ENCODE results near the gene UBQLN1.
"Not testable (repeated sequence)": the region's sequence is repeated elsewhere in the genome, so short reads cannot be mapped to it uniquely, and the experiment has no call there.

UBQLN1 gene

DNA sequence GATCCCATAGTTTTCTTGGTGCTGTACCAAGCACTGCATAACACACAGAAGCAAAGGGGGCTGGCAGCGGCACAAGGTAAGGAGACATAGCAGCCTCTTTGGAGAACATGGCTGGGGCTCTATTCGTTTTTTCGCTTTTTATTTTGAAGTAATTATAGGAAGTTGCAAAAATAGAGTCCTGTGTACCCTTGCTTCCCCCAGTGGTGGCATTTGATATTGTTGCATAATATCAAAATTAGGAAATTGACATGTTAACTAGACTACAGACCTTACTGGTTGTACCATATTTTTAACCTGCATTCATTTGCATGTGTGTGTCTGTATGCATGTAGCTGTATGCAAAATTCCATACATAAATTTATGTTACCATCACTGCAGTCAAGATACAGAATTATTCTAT is 6.6 kb upstream of the UBQLN1 start:
- Histone ChIP-seq H3K56ac (ENCODE audit: low read length) (no peak overlapping the region), H3K4ac (ENCODE audit: low read depth, low read length) (no peak overlapping the region), H3K36me3 (ENCODE audit: control insufficient read depth, insufficient read depth, low read length) (no peaks in the 10 kb centered on the region), H3K27ac (ENCODE audit: low read depth, low read length) (no peak overlapping the region), H2BK15ac (replicated peaks; ENCODE audit: low read depth) (no peak overlapping the region), H4K5ac (ENCODE audit: low read length) (no peak overlapping the region), H3K79me2 (ENCODE audit: control insufficient read depth, insufficient read depth, low read length) (no peaks in the 10 kb centered on the region), H2AK5ac (ENCODE audit: low read length) (no peak overlapping the region), H3K18ac (ENCODE audit: low read length) (no peak overlapping the region), H3K23ac (ENCODE audit: low read length) (no peak overlapping the region), H3K4me3 (ENCODE audit: low read length) (no peak overlapping the region), H2BK5ac (ENCODE audit: low read length) (no peak overlapping the region), H3K4me2 (ENCODE audit: low read length) (no peak overlapping the region), H3K9ac (ENCODE audit: low read length) (no peak overlapping the region), H3K4me1 (ENCODE audit: control insufficient read depth, low read depth, low read length) (no peaks in the 10 kb centered on the region), H2BK120ac (ENCODE audit: low read depth, low read length) (no peak overlapping the region), H4K8ac (ENCODE audit: low read depth, low read length) (no peak overlapping the region), H3K79me1 (ENCODE audit: low read length) (no peaks in the 10 kb centered on the region), H3K27me3 (ENCODE audit: insufficient read depth, low read length, poor library complexity) (no peaks in the 10 kb centered on the region)
- no peak for DNase-seq
- WGBS (ENCODE audit: extremely low coverage, insufficient coverage, low lambda C conversion rate): no CpG with 5 or more reads among the region's 3 CpGs

DNA sequence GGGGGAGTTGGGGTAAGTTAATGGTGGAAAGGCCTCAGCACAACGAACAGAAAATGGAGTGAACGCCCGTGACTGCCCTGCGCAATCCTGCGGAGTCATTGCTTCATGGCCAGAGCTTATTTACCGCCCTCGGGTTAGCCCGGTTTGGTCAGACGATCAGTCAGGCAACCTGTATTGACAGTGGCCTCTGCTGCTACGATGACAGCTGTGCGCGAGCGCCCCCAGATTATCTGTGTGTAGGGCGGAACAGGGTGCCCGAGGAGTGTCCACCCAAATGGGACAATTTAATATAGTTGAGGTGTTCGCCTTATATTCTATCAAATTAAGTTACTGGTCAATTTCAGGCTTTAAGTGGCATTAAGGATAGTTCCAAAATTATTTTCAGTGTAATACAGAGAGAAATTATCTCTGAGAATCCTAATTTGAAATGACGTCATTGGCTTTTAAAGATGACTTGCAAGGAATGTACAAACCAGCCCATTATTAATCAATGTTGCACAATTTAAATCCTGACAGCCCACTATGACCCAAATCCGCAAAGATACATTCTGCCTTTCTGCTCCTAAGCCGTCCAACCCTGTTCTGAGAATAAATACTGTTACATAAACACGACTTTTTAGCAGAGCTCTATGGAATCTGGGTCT is 879 bp upstream of the UBQLN1 start:
- peak; percentile 70 for DNase-seq

DNA sequence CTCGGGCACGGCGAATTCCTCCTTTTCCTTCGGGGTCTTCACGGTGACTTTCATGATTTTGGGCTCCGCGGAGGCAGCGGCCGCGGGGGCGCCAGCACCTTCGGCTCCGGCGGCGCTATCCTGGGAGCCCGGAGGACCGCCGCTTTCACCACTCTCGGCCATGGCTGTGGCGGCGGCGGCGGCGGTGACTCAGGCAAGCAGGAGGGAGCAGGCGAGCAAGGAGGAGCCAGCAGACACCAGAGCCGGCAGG is 315 bp downstream of the UBQLN1 start:
- H3K36me3 ChIP-seq (ENCODE audit: control insufficient read depth, insufficient read depth, low read length): no peaks in the 10 kb centered on the region
- no peak overlapping the region for H4K8ac ChIP-seq (ENCODE audit: low read depth, low read length)
- peak overlapping the region; percentile 97 for H3K27ac ChIP-seq (ENCODE audit: low read depth, low read length)
- H2BK120ac ChIP-seq (ENCODE audit: low read depth, low read length): peak overlapping the region; percentile 46
- peaks cover 49% of the 10 kb centered on the region for H3K79me2 ChIP-seq (ENCODE audit: control insufficient read depth, insufficient read depth, low read length)
- no peak overlapping the region for H3K4me2 ChIP-seq (ENCODE audit: low read length)
- H3K27me3 ChIP-seq (ENCODE audit: insufficient read depth, low read length, poor library complexity): no peaks in the 10 kb centered on the region
- H2AK5ac ChIP-seq (ENCODE audit: low read length): no peak overlapping the region
- H2BK5ac ChIP-seq (ENCODE audit: low read length): peak overlapping the region; percentile 91
- no peaks in the 10 kb centered on the region for H3K79me1 ChIP-seq (ENCODE audit: low read length)
- no peak overlapping the region for H4K5ac ChIP-seq (ENCODE audit: low read length)
- H3K4me1 ChIP-seq (ENCODE audit: control insufficient read depth, low read depth, low read length): no peaks in the 10 kb centered on the region
- peak overlapping the region; percentile 95 for H3K4me3 ChIP-seq (ENCODE audit: low read length)
- H3K23ac ChIP-seq (ENCODE audit: low read length): peak overlapping the region; percentile 80
- H3K9ac ChIP-seq (ENCODE audit: low read length): peak overlapping the region; percentile 99
- WGBS (ENCODE audit: extremely low coverage, insufficient coverage, low lambda C conversion rate): no CpG with 5 or more reads among the region's 26 CpGs
- DNase-seq: no peak
- peak overlapping the region; percentile 77 for H3K18ac ChIP-seq (ENCODE audit: low read length)
- no peak overlapping the region for H2BK15ac ChIP-seq (replicated peaks; ENCODE audit: low read depth)
- peak overlapping the region; percentile 90 for H3K4ac ChIP-seq (ENCODE audit: low read depth, low read length)
- peak overlapping the region; percentile 100 for H3K56ac ChIP-seq (ENCODE audit: low read length)

More for the DNA sequence above, 879 bp upstream of the UBQLN1 start:
- Histone ChIP-seq H3K79me1 (ENCODE audit: low read length) (no peaks in the 10 kb centered on the region), H3K4ac (ENCODE audit: low read depth, low read length) (no peak overlapping the region), H2BK120ac (ENCODE audit: low read depth, low read length) (no peak overlapping the region), H3K56ac (ENCODE audit: low read length) (peak overlapping the region; percentile 92), H4K5ac (ENCODE audit: low read length) (no peak overlapping the region), H3K27me3 (ENCODE audit: insufficient read depth, low read length, poor library complexity) (no peaks in the 10 kb centered on the region), H3K18ac (ENCODE audit: low read length) (no peak overlapping the region), H3K4me1 (ENCODE audit: control insufficient read depth, low read depth, low read length) (no peaks in the 10 kb centered on the region), H2BK5ac (ENCODE audit: low read length) (no peak overlapping the region), H2AK5ac (ENCODE audit: low read length) (no peak overlapping the region), H3K79me2 (ENCODE audit: control insufficient read depth, insufficient read depth, low read length) (peaks cover 39% of the 10 kb centered on the region), H4K8ac (ENCODE audit: low read depth, low read length) (no peak overlapping the region), H3K27ac (ENCODE audit: low read depth, low read length) (no peak overlapping the region), H2BK15ac (replicated peaks; ENCODE audit: low read depth) (no peak overlapping the region), H3K23ac (ENCODE audit: low read length) (no peak overlapping the region), H3K4me3 (ENCODE audit: low read length) (peak overlapping the region; percentile 66), H3K9ac (ENCODE audit: low read length) (peak overlapping the region; percentile 99), H3K4me2 (ENCODE audit: low read length) (peak overlapping the region; percentile 84), H3K36me3 (ENCODE audit: control insufficient read depth, insufficient read depth, low read length) (no peaks in the 10 kb centered on the region)
- WGBS (ENCODE audit: extremely low coverage, insufficient coverage, low lambda C conversion rate): no CpG with 5 or more reads among the region's 20 CpGs

DNA sequence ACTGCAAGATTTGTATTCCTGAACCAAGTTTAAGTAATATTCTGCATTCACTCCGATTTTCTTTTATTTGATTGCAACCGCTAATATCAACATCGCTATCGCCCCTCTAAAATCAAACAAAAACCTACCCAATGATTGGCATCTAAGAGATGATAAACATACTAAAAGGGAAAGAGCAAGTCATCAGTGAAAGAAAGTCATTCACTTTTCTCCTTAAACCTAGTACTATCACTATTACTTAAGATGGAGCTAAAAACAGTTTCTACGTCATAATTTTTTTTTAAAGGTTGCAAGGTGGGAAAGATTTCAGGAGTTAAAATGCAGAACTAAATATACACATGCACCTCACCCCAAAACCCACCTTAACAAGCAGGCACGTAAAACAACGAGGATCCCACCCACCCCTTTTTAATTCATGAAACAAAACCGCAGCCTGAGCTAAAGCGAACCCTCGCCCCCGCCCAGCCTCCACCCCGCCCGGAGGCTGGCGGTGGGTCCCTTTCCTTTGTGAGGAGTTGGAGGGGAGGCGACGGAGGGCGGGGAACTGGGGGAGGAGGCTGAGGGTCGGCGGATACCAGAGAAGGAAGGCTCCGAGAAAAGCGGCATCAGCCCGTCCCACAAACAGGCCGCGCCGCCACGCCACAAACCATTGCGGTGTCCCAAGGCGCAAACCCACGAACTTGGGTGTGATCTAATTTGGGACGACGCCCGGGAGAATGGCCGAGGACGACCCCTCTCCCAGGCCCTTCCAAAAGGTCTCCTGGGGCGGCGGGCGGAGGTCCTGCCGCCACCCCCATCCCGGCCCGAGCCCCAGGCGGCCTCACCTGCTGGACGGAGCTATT is 861 bp downstream of the UBQLN1 start:
- H2AK5ac ChIP-seq (ENCODE audit: low read length): no peak overlapping the region
- H3K9ac ChIP-seq (ENCODE audit: low read length): peak overlapping the region; percentile 99
- H4K5ac ChIP-seq (ENCODE audit: low read length): no peak overlapping the region
- WGBS (ENCODE audit: extremely low coverage, insufficient coverage, low lambda C conversion rate): no CpG with 5 or more reads among the region's 42 CpGs
- peak overlapping the region; percentile 97 for H3K27ac ChIP-seq (ENCODE audit: low read depth, low read length)
- no peaks in the 10 kb centered on the region for H3K36me3 ChIP-seq (ENCODE audit: control insufficient read depth, insufficient read depth, low read length)
- H3K4me3 ChIP-seq (ENCODE audit: low read length): peak overlapping the region; percentile 95
- H3K4me1 ChIP-seq (ENCODE audit: control insufficient read depth, low read depth, low read length): no peaks in the 10 kb centered on the region
- H3K4me2 ChIP-seq (ENCODE audit: low read length): peak overlapping the region; percentile 60
- H4K8ac ChIP-seq (ENCODE audit: low read depth, low read length): no peak overlapping the region
- peak overlapping the region; percentile 91 for H2BK5ac ChIP-seq (ENCODE audit: low read length)
- H3K27me3 ChIP-seq (ENCODE audit: insufficient read depth, low read length, poor library complexity): no peaks in the 10 kb centered on the region
- H2BK120ac ChIP-seq (ENCODE audit: low read depth, low read length): peak overlapping the region; percentile 46
- peak overlapping the region; percentile 100 for H3K56ac ChIP-seq (ENCODE audit: low read length)
- H3K79me1 ChIP-seq (ENCODE audit: low read length): no peaks in the 10 kb centered on the region
- peak overlapping the region; percentile 80 for H3K23ac ChIP-seq (ENCODE audit: low read length)
- no peak overlapping the region for H2BK15ac ChIP-seq (replicated peaks; ENCODE audit: low read depth)
- H3K4ac ChIP-seq (ENCODE audit: low read depth, low read length): peak overlapping the region; percentile 90
- H3K18ac ChIP-seq (ENCODE audit: low read length): peak overlapping the region; percentile 77
- DNase-seq: peak; percentile 90
- H3K79me2 ChIP-seq (ENCODE audit: control insufficient read depth, insufficient read depth, low read length): peaks cover 52% of the 10 kb centered on the region

DNA sequence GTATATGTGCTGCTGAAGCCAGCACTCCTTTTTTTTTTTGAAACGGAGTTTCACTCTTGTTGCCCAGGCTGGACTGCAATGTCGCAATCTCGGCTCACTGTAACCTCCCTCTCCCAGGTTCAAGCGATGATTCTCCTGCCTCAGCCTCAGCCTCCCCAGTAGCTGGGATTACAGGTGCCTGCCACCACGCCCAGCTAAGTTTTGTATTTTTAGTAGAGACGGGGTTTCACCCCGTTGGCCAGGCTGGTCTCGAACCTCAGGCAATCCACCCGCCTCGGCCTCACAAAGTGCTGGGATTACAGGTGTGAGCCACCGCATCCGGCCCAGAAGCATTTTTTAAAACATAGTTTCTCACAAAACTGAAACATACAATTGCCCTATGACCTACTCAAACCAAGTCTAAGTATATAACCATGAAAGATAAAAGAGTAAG is 2.5 kb downstream of the UBQLN1 start:
- not testable (repeated sequence) for H3K4me1 ChIP-seq (ENCODE audit: control insufficient read depth, low read depth, low read length); H3K4me3 ChIP-seq (ENCODE audit: low read length); H3K4ac ChIP-seq (ENCODE audit: low read depth, low read length); DNase-seq; H3K9ac ChIP-seq (ENCODE audit: low read length); H3K18ac ChIP-seq (ENCODE audit: low read length); H2BK15ac ChIP-seq (replicated peaks; ENCODE audit: low read depth); H4K8ac ChIP-seq (ENCODE audit: low read depth, low read length); H4K5ac ChIP-seq (ENCODE audit: low read length); H3K4me2 ChIP-seq (ENCODE audit: low read length); H3K56ac ChIP-seq (ENCODE audit: low read length); H2BK120ac ChIP-seq (ENCODE audit: low read depth, low read length); H3K27me3 ChIP-seq (ENCODE audit: insufficient read depth, low read length, poor library complexity); H2AK5ac ChIP-seq (ENCODE audit: low read length); H3K79me1 ChIP-seq (ENCODE audit: low read length); H2BK5ac ChIP-seq (ENCODE audit: low read length); H3K23ac ChIP-seq (ENCODE audit: low read length); H3K27ac ChIP-seq (ENCODE audit: low read depth, low read length); H3K36me3 ChIP-seq (ENCODE audit: control insufficient read depth, insufficient read depth, low read length)
- H3K79me2 ChIP-seq (ENCODE audit: control insufficient read depth, insufficient read depth, low read length): peaks cover 67% of the 10 kb centered on the region
- WGBS (ENCODE audit: extremely low coverage, insufficient coverage, low lambda C conversion rate): no CpG with 5 or more reads among the region's 12 CpGs

Data from mesendoderm (in vitro differentiated cells).